ENCODE results near the gene RPL23. TPM values are rescaled to one million over a fixed set of nuclear protein-coding genes. Genes with fewer than 3 reads are reported as not detected.
A peak's percentile ranks its signal among the peaks of the same experiment; 100 is the strongest.

RPL23 gene
- total RNA-seq, 1 experiment from 2014 or later = 764 TPM

DNA sequence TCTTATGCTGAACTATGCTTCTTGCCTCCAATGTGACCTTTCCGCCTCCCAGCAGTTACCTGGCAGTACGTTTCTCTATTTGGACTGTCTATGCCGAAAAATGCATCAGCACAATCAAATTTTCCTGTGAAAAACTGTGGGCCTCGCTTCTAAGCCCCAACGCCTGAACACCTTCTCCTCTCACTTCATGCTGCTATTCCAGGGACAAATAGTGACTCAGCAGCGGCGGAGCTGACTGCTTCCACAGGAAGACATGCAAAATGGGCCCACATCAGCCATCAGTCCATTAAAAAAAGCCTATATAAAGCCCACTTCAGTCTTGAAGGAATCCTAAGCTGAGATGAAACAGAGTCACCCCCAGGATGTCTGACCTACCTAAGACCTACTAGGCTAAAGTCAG is 43.7 kb downstream of the RPL23 start:
- ChIA-PET CTCF (no interaction called here), POLR2A (ENCODE audit: low non-redundant PET) (no interaction called here)
- no peak overlapping the region for H3K4me3 ChIP-seq (ENCODE audit: low read depth, low read length, poor library complexity, severe bottlenecking)
- intact Hi-C loops (cut with micrococcal nuclease; ENCODE audit: unreplicated experiment) = no loop called here
- TF ChIP-seq EZH2 (IDR thresholded peaks at IDR 0.05; ENCODE audit: borderline replicate concordance, low read depth, low read length, poor library complexity, severe bottlenecking) = no peak
- TF ChIP-seq, protein P1, sequence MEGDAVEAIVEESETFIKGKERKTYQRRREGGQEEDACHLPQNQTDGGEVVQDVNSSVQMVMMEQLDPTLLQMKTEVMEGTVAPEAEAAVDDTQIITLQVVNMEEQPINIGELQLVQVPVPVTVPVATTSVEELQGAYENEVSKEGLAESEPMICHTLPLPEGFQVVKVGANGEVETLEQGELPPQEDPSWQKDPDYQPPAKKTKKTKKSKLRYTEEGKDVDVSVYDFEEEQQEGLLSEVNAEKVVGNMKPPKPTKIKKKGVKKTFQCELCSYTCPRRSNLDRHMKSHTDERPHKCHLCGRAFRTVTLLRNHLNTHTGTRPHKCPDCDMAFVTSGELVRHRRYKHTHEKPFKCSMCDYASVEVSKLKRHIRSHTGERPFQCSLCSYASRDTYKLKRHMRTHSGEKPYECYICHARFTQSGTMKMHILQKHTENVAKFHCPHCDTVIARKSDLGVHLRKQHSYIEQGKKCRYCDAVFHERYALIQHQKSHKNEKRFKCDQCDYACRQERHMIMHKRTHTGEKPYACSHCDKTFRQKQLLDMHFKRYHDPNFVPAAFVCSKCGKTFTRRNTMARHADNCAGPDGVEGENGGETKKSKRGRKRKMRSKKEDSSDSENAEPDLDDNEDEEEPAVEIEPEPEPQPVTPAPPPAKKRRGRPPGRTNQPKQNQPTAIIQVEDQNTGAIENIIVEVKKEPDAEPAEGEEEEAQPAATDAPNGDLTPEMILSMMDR (conservative IDR thresholded peaks at IDR 0.05; ENCODE audit: low read depth, low read length) = no peak
- no peaks in the 10 kb centered on the region for H3K27me3 ChIP-seq (replicated peaks; ENCODE audit: insufficient read depth, low read depth, low read length, poor library complexity)
- no peak overlapping the region for H3K27ac ChIP-seq (ENCODE audit: low read depth, low read length, poor library complexity, severe bottlenecking)
- peaks cover 14% of the 10 kb centered on the region for H3K36me3 ChIP-seq (ENCODE audit: insufficient read depth, low read length, poor library complexity, severe bottlenecking)
- no TSS peak for BruUV-seq (replicated peaks)
- no peak for DNase-seq (ENCODE audit: low spot score)
- H3K4me1 ChIP-seq (ENCODE audit: insufficient read depth, low read length, poor library complexity, severe bottlenecking) = no peaks in the 10 kb centered on the region
- H3K9me3 ChIP-seq (ENCODE audit: low read depth, low read length, poor library complexity, severe bottlenecking) = no peaks in the 10 kb centered on the region

DNA sequence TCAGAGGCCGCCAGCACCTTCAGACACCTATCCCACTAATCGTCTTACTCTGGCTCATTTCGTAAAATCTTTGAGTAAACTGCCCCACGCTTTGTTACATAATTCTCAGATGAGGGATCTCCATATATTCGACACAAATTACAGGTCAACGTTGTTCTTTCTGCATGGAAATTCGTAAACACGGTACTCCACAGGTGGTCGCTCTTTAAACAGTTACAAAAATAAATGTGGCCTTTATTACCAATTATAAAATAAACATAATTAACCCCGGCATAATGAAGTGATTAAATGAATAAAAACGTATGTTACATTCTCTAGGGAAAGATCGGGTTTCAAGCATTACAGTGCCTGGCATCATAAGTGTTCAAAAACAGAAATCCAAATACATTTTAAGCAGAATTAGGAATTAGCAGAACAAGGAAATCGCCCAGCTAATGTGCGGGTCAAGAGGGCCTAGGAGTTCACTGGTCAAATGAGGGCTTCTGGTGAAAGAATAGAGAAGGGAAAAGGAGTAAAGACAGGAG is 53.2 kb downstream of the RPL23 start:
- H3K36me3 ChIP-seq (ENCODE audit: insufficient read depth, low read length, poor library complexity, severe bottlenecking) = no peaks in the 10 kb centered on the region
- no peak for DNase-seq (ENCODE audit: low spot score)
- H3K4me1 ChIP-seq (ENCODE audit: insufficient read depth, low read length, poor library complexity, severe bottlenecking) = no peaks in the 10 kb centered on the region
- no peaks in the 10 kb centered on the region for H3K9me3 ChIP-seq (ENCODE audit: low read depth, low read length, poor library complexity, severe bottlenecking)
- POLR2A ChIA-PET (ENCODE audit: low non-redundant PET) = no interaction called here
- TF ChIP-seq EZH2 (IDR thresholded peaks at IDR 0.05; ENCODE audit: borderline replicate concordance, low read depth, low read length, poor library complexity, severe bottlenecking) = no peak
- TF ChIP-seq, protein P1 (conservative IDR thresholded peaks at IDR 0.05; ENCODE audit: low read depth, low read length) = no peak
- intact Hi-C loops (cut with micrococcal nuclease; ENCODE audit: unreplicated experiment) = no loop called here
- peak overlapping the region; percentile 69 for H3K4me3 ChIP-seq (ENCODE audit: low read depth, low read length, poor library complexity, severe bottlenecking)
- peak overlapping the region; percentile 97 for H3K27ac ChIP-seq (ENCODE audit: low read depth, low read length, poor library complexity, severe bottlenecking)
- CTCF ChIA-PET = no interaction called here
- no TSS peak for BruUV-seq (replicated peaks)
- H3K27me3 ChIP-seq (replicated peaks; ENCODE audit: insufficient read depth, low read depth, low read length, poor library complexity) = no peaks in the 10 kb centered on the region

DNA sequence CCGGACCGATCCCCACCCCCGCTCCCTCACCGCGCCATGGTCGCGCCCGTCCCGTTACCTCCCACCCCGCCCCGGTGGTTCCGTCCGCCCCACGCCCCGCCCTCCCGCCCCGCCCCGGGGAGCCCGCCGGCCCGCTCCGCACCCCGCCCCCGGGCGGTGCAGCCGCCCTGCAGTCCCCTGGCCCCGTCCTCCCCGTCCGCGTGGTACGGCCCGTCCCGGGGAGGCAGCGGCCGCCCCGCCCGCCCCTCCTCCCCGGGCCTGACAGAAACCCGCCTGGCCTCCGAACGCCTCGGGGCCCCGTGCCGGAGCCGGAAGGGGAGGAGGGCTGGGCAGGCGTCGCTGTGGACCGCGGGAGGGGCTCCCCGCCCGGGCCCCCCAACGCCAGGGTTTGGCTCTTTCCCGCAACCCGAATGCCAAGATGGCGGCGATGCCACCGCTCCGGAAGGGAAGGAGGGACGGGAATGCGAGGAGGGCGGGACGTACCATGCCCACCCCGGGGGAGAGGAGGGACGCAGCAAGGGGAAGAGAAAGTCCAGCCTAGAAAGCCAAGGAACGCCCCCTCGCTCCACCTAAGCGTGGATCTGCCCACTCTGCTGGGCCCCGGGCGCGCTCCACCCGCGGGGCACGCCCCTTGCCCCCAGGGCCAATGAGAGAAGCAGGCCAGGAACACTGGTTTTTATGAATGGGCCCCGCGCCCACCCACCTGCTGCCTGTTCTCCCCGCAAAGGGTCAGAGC is 53.9 kb downstream of the RPL23 start, which contains the start of gene PIP4K2B:
Gene PIP4K2B (minus strand): TSS at position 56 of the 736 bp plus-strand sequence. CDS start 132 bp downstream, outside the sequence.
- H3K4me3 ChIP-seq (ENCODE audit: low read depth, low read length, poor library complexity, severe bottlenecking) = peak within 1 kb of the TSS; percentile 69
- no peaks in the 10 kb centered on the region for H3K9me3 ChIP-seq (ENCODE audit: low read depth, low read length, poor library complexity, severe bottlenecking)
- intact Hi-C loops (cut with micrococcal nuclease; ENCODE audit: unreplicated experiment) = no loop called here
- peak; percentile 96 for DNase-seq (ENCODE audit: low spot score)
- ChIA-PET POLR2A (ENCODE audit: low non-redundant PET) (interaction anchor here (0.6 kb wide), 1 partner anchor 400 kb away, joined by 3 read pairs; the partner anchor contains the start of gene RPL19), CTCF (no interaction called here)
- no peaks in the 10 kb centered on the region for H3K27me3 ChIP-seq (replicated peaks; ENCODE audit: insufficient read depth, low read depth, low read length, poor library complexity)
- H3K36me3 ChIP-seq (ENCODE audit: insufficient read depth, low read length, poor library complexity, severe bottlenecking) = no peaks in the 10 kb centered on the region
- no peaks in the 10 kb centered on the region for H3K4me1 ChIP-seq (ENCODE audit: insufficient read depth, low read length, poor library complexity, severe bottlenecking)
- H3K27ac ChIP-seq (ENCODE audit: low read depth, low read length, poor library complexity, severe bottlenecking) = peak within 1 kb of the TSS; percentile 97
- no TSS peak for BruUV-seq (replicated peaks)
- TF ChIP-seq, protein P1 (conservative IDR thresholded peaks at IDR 0.05; ENCODE audit: low read depth, low read length) = no peak
- no peak for TF ChIP-seq EZH2 (IDR thresholded peaks at IDR 0.05; ENCODE audit: borderline replicate concordance, low read depth, low read length, poor library complexity, severe bottlenecking)

Measured in A673 (cell line).